ELR (cell line): ENCODE results near the gene LGALS13.

Source experiments
- DNase-seq: peaks from one replicate; pipeline ENCODE4 v3.0.0-alpha.2; 2015; ENCODE audit warnings: low read depth

Gene LGALS13

GRCh38 chr19:39602224-39602623 lies at the start of gene LGALS13:
TSS of gene LGALS13 (plus strand) at chr19:39602524. CDS start at chr19:39602569, 45 bp downstream.
- no peak for DNase-seq

GRCh38 chr19:39553082-39553652 lies 49.2 kb upstream of the LGALS13 start:
- DNase-seq, result no peak

- DNase-seq, result no peak
Observed at GRCh38 chr19:39554701-39555311, 47.5 kb upstream of the LGALS13 start.

GRCh38 chr19:39555883-39556282 lies 46.4 kb upstream of the LGALS13 start:
- DNase-seq, result no peak

- peak; percentile 17 for DNase-seq
Observed at GRCh38 chr19:39557811-39558623, 44.3 kb upstream of the LGALS13 start.

- DNase-seq, result no peak
Observed at GRCh38 chr19:39558624-39559117, 43.7 kb upstream of the LGALS13 start.

- DNase-seq, result peak; percentile 55
Observed at GRCh38 chr19:39563408-39563807, 38.9 kb upstream of the LGALS13 start.

- DNase-seq, result no peak
Observed at GRCh38 chr19:39566064-39566463, 36.3 kb upstream of the LGALS13 start.

GRCh38 chr19:39568604-39569003 lies 33.7 kb upstream of the LGALS13 start:
- peak; percentile 52 for DNase-seq

- no peak for DNase-seq
Observed at GRCh38 chr19:39582442-39582841, 19.9 kb upstream of the LGALS13 start.

- DNase-seq, result no peak
Observed at GRCh38 chr19:39582891-39583625, 19.3 kb upstream of the LGALS13 start.

GRCh38 chr19:39587496-39587895 lies 14.8 kb upstream of the LGALS13 start:
- DNase-seq, result no peak

GRCh38 chr19:39588066-39588465 lies 14.3 kb upstream of the LGALS13 start:
- DNase-seq, result no peak

GRCh38 chr19:39590265-39590664 lies 12.1 kb upstream of the LGALS13 start:
- peak; percentile 8 for DNase-seq

- DNase-seq, result no peak
Observed at GRCh38 chr19:39592381-39592780, 9.9 kb upstream of the LGALS13 start.

- DNase-seq, result peak; percentile 3
Observed at GRCh38 chr19:39595950-39596349, 6.4 kb upstream of the LGALS13 start.

GRCh38 chr19:39596911-39597310 lies 5.4 kb upstream of the LGALS13 start:
- peak; percentile 1 for DNase-seq

GRCh38 chr19:39599116-39599515 lies 3.2 kb upstream of the LGALS13 start:
- peak; percentile 34 for DNase-seq

GRCh38 chr19:39603825-39604224 lies 1.5 kb downstream of the LGALS13 start:
- DNase-seq, result no peak

- DNase-seq, result no peak
Observed at GRCh38 chr19:39607021-39607420, 4.7 kb downstream of the LGALS13 start.

- no peak for DNase-seq
Observed at GRCh38 chr19:39607561-39607960, 5.2 kb downstream of the LGALS13 start.

- no peak for DNase-seq
Observed at GRCh38 chr19:39613597-39613996, 11.3 kb downstream of the LGALS13 start.
